ENCODE data around the gene VENTX.

VENTX gene

GRCh38 chr10:133207627-133208026 lies 30.0 kb upstream of the VENTX start:
- H3K4me3 ChIP-seq (ENCODE audit: low read depth, low read length), result no peak overlapping the region
- TF ChIP-seq, protein P1, sequence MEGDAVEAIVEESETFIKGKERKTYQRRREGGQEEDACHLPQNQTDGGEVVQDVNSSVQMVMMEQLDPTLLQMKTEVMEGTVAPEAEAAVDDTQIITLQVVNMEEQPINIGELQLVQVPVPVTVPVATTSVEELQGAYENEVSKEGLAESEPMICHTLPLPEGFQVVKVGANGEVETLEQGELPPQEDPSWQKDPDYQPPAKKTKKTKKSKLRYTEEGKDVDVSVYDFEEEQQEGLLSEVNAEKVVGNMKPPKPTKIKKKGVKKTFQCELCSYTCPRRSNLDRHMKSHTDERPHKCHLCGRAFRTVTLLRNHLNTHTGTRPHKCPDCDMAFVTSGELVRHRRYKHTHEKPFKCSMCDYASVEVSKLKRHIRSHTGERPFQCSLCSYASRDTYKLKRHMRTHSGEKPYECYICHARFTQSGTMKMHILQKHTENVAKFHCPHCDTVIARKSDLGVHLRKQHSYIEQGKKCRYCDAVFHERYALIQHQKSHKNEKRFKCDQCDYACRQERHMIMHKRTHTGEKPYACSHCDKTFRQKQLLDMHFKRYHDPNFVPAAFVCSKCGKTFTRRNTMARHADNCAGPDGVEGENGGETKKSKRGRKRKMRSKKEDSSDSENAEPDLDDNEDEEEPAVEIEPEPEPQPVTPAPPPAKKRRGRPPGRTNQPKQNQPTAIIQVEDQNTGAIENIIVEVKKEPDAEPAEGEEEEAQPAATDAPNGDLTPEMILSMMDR (IDR thresholded peaks at IDR 0.05; ENCODE audit: borderline replicate concordance, insufficient read depth, low read depth, low read length), result no peak

DNA sequence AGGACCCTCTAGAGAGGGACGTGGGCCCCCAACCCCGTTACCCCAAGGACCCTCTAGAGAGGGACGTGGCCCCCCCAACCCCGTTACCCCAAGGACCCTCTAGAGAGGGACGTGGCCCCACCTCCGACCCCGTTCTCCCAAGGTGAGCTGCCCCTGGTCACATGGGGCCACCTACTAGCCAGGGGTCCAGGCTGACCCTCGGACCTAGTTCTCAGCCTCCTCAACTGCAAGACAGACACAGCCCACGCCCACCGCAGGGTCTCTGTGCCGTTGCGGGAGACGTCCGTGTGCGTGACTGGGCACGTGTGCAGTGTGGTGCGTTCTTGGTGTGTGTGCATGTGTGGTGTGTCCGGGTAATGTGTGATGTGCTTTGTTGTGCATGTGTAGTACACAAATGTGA lies 29.2 kb upstream of the VENTX start:
- TF ChIP-seq, protein P1 (IDR thresholded peaks at IDR 0.05; ENCODE audit: borderline replicate concordance, insufficient read depth, low read depth, low read length), result no peak
- no peak overlapping the region for H3K4me3 ChIP-seq (ENCODE audit: low read depth, low read length)

DNA sequence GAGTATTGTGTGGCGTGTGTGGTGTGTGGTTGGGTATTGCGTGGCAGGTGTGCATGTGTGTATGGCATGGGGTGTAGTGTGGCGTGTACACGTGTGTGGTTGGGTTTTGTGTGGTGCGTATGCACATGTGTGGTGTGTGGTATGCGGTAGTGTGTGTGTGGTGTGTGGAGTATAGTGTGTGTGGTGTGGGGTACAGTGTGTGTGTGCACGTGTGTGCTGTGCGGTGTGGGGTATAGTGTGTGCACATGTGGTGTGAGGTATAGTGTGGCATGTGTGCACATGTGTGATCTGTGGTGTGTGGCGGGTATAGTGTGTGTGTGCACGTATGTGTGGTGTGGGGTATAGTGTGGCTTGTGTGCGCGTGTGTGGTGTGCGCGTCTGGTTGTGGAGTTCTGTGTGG lies 28.5 kb upstream of the VENTX start:
- H3K4me3 ChIP-seq (ENCODE audit: low read depth, low read length), result no peak overlapping the region
- TF ChIP-seq, protein P1 (IDR thresholded peaks at IDR 0.05; ENCODE audit: borderline replicate concordance, insufficient read depth, low read depth, low read length), result no peak

DNA sequence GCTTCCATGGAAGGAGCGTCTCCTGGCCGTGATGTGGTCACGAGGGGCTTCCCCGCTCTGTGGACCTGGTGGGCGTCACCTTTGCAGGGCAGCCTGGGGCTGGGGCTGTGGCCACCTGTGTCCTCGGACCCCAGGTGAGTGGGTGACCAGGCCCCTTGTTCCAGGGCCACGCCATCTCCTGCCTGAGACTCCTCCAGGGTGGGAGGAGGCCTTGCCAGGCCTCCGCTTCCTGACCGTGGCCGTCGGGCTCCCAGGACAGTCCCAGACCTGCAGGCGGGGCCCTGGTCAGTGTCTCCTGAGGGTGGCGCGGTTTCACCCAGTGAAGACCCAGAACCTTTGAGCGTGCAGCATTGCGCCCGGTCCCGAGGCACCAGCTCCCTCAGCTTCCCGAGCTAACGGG lies 28.0 kb upstream of the VENTX start:
- no peak overlapping the region for H3K4me3 ChIP-seq (ENCODE audit: low read depth, low read length)
- TF ChIP-seq, protein P1 (IDR thresholded peaks at IDR 0.05; ENCODE audit: borderline replicate concordance, insufficient read depth, low read depth, low read length), result no peak

GRCh38 chr10:133210398-133211140 lies 27.1 kb upstream of the VENTX start:
- H3K4me3 ChIP-seq (ENCODE audit: low read depth, low read length), result no peak overlapping the region
- TF ChIP-seq, protein P1 (IDR thresholded peaks at IDR 0.05; ENCODE audit: borderline replicate concordance, insufficient read depth, low read depth, low read length), result no peak

DNA sequence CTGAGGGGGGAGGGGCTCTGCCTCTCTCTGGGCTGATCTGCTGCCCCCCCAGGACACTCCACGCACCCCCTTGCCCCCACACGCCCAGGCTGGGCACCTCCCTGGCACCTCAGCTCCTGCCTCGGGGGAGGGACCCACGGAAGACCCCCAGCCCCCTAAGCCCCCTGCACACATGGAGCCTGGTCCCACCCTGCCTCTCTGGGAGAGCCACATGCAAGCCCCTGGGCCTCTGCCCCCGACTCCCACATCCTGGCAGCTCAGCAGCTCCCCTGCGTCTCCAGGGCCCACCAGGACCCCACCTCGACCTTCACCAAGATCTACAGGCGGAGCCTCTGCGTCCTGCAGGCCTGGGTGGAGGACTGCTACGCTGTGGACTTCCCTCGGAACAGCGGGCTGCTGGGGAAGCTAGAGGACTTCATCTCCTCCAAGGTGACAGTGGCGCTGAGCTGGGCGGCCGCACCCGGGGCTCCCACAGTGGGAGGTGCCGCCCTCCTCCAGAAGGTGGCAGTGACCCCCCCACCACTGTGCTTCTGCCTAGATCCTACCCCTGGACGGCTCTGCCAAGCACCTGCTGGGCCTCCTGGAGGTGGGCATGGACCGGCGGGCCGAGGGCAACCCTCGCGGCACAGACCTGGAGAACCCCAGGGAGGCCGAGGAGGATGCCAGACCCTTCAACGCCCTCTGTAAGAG lies 26.4 kb upstream of the VENTX start:
- TF ChIP-seq, protein P1 (IDR thresholded peaks at IDR 0.05; ENCODE audit: borderline replicate concordance, insufficient read depth, low read depth, low read length), result no peak
- H3K4me3 ChIP-seq (ENCODE audit: low read depth, low read length), result no peak overlapping the region

Measured in GM12875 (cell line).